ENCODE data around the gene EPS15.

EPS15 gene

DNA sequence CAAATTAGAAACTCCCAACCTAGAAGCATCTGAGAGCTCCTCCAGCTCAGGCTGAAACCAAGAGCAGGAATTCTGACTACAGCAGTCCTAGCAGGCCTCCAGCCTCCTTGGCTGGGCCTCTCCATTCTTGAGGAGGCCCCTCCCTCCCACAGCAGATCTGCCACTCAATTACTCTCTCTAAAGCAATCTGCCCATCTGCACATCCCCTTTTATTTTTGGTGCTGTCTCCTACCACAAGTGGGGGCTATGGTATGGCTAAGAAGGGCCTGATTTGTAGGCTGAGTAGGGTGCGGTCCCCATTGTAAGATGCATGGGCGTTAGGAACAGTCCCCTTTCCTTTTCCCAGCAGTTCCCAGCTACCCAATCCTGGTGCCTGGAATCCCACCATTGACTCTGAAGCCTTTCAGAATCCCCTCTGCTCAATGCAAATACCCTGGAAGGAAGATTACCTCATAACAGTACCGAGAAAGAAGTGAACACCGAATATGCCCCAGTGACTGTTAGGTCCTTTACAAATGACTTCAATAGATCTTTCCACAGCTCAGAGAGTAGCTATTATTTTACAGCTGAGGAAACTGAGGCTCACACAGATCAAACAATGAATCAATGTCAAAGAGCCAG lies 177.1 kb downstream of the EPS15 start:
- no peak overlapping the region for H3K4me3 ChIP-seq

GRCh38 chr1:51340380-51340779 lies 178.7 kb downstream of the EPS15 start:
- TF ChIP-seq Cebpa-rat (IDR thresholded peaks at IDR 0.05): no peak
- Histone ChIP-seq H4K20me1 (0 out of 22 replicates have a peak, but pooled peaks cover 0 to 1% (median 0%) of the 10 kb centered on the region in 11 experiments), H3K4me2 (no peak overlapping the region), H3K27me3 (peaks cover 0 to 18% (median 12%) of the 10 kb centered on the region in 11 experiments; a peak in 15 of 22 replicates), H3K4me1 (peaks cover 0 to 11% (median 0%) of the 10 kb centered on the region in 10 experiments; a peak in 2 of 20 replicates), H3K9ac (no peak overlapping the region), H3K27ac (no peak overlapping the region), H3K36me3 (no peaks in the 10 kb centered on the region), H3K4me3 (no peak overlapping the region), H3K9me3 (replicated peaks in 1 of 11) (no peaks in the 10 kb centered on the region)

More for the DNA sequence above, 177.1 kb downstream of the EPS15 start:
- no peak overlapping the region for H3K27ac ChIP-seq
- TF ChIP-seq Cebpa-rat (IDR thresholded peaks at IDR 0.05): no peak
- H3K27me3 ChIP-seq: peaks cover 4 to 26% (median 18%) of the 10 kb centered on the region in 11 experiments; a peak in 15 of 22 replicates
- peaks cover 0 to 15% (median 0%) of the 10 kb centered on the region in 11 experiments; a peak in 2 of 22 replicates for H4K20me1 ChIP-seq
- H3K9ac ChIP-seq: no peak overlapping the region
- no peaks in the 10 kb centered on the region for H3K9me3 ChIP-seq (replicated peaks in 1 of 11)
- peaks cover 0 to 11% (median 0%) of the 10 kb centered on the region in 10 experiments; a peak in 2 of 20 replicates for H3K4me1 ChIP-seq
- no peaks in the 10 kb centered on the region for H3K36me3 ChIP-seq
- H3K4me2 ChIP-seq: no peak overlapping the region

DNA sequence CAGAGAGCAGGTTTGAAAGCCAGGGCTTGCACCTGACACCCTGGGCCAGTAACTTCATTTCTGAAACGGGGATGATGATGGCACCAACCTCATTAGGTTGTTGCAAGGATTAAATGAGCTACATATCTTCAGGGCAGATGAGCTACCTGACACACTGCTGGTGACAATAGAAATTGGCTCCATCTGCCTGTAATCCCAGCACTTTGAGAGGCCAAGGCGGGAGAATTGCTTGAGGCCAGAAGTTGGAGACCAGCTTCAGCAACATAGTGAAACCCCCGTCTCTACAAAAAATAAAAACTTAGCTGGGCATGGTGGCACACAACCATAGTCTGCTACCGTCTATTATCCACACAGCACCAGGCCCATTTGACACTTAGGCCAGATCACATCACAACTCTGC lies 182.4 kb downstream of the EPS15 start:
- no peak for TF ChIP-seq Cebpa-rat (IDR thresholded peaks at IDR 0.05)
- no peaks in the 10 kb centered on the region for H4K20me1 ChIP-seq
- H3K4me2 ChIP-seq: no peak overlapping the region
- no peak overlapping the region for H3K27ac ChIP-seq
- H3K9me3 ChIP-seq (replicated peaks in 1 of 11): no peaks in the 10 kb centered on the region
- H3K9ac ChIP-seq: no peak overlapping the region
- peaks cover 0 to 13% (median 2%) of the 10 kb centered on the region in 10 experiments; a peak in 14 of 20 replicates for H3K4me1 ChIP-seq
- H3K27me3 ChIP-seq: peaks cover 0 to 10% (median 6%) of the 10 kb centered on the region in 11 experiments; a peak in 18 of 22 replicates
- H3K4me3 ChIP-seq: no peak overlapping the region
- H3K36me3 ChIP-seq: no peaks in the 10 kb centered on the region

DNA sequence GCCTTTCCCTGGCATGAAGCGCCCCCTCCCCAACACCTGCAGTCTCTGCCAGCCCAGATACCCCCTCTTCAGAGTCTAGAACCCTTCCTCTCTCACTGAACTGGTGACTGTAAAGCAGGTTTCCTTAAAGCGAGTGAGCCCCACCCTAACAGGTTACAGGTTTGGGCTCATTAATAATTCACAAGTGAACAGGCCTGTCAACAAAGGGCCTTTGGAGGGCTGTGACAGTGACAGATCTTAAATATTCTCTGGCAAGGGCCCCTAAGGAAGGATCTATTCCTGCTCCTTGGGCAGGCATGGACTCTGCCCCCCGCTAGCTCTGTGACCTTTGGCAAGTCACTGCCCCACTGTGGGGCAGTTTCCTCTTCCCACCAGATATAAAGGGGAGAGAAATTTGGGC lies 183.1 kb downstream of the EPS15 start:
- Histone ChIP-seq H4K20me1 (no peaks in the 10 kb centered on the region), H3K9me3 (replicated peaks in 1 of 11) (no peaks in the 10 kb centered on the region), H3K4me3 (no peak overlapping the region), H3K36me3 (no peaks in the 10 kb centered on the region), H3K4me1 (peaks cover 5 to 13% (median 9%) of the 10 kb centered on the region in 10 experiments; a peak in 17 of 20 replicates), H3K27me3 (peaks cover 2 to 17% (median 13%) of the 10 kb centered on the region in 11 experiments), H3K4me2 (no peak overlapping the region), H3K9ac (no peak overlapping the region), H3K27ac (no peak overlapping the region)
- no peak for TF ChIP-seq Cebpa-rat (IDR thresholded peaks at IDR 0.05)

GRCh38 chr1:51331206-51332100 lies 187.6 kb downstream of the EPS15 start:
- Histone ChIP-seq H3K9ac (no peak overlapping the region), H3K27me3 (peaks cover 25 to 49% (median 44%) of the 10 kb centered on the region in 11 experiments), H3K36me3 (no peaks in the 10 kb centered on the region), H4K20me1 (no peaks in the 10 kb centered on the region), H3K9me3 (replicated peaks in 1 of 11) (no peaks in the 10 kb centered on the region), H3K4me2 (peak overlapping the region; percentile 63 to 94 (median 73); a peak in 21 of 22 replicates), H3K27ac (no peak overlapping the region), H3K4me1 (peaks cover 12 to 20% (median 16%) of the 10 kb centered on the region in 10 experiments), H3K4me3 (peak overlapping the region in 3 of 10 experiments; percentile 46 to 64 (median 52); a peak in 3 of 20 replicates)
- no peak for TF ChIP-seq Cebpa-rat (IDR thresholded peaks at IDR 0.05)

DNA sequence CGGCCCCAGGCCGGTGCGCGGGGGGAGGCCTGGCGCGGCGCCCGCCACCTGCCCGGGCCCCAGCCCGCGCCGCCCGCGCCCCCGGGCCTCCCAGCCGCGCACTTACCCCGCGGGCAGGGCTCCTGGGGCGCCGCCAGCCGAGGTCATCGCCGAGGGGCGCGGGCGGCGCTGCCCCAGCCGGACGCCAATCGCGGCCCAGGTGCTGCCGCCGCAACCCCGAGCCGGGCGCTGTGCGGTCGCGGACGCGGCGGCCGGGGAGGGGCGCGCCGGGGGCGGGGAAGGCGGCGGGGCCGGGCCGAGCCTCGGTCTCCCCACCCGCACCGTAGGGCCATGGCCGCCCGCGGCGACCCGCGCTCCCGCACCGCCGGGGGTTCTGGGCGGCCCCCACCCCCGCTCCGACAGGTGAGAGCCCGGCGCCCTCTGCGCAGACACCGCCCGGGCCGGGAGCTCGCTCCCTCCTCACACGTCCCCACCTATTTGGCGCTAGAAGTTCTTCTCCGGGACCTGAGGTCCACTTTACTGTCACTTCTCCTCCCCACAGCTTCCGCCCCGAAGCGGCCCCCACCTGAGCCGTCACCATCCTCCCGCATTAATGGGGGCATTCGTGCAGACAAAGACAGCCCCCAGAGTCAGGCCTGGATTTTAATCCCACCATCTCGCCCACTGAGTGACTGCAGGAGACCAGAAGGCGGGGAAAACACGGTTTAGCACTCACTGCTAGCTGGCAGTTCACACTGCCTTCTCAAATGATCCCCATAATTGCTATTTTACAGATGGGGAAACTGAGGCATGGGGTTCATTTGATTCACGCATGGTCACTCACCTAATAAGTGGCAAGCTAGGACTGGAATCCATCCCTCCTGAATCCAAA lies 188.5 kb downstream of the EPS15 start, which contains the start of gene TTC39A:
Gene TTC39A, minus strand, starts transcription at position 232 of the 871 bp plus-strand sequence. Its CDS starts 85 bp downstream, at position 147.
- H3K27me3 ChIP-seq: peaks cover 25 to 49% (median 44%) of the 10 kb centered on the region in 11 experiments
- H3K4me3 ChIP-seq: peak within 1 kb of the TSS; percentile 36 to 64 (median 48); a peak in 18 of 20 replicates
- H4K20me1 ChIP-seq: no peaks in the 10 kb centered on the region
- no peak within 1 kb of the TSS; a peak in 1 of 22 replicates for H3K27ac ChIP-seq
- peak within 1 kb of the TSS; percentile 63 to 94 (median 73) for H3K4me2 ChIP-seq
- H3K36me3 ChIP-seq: no peaks in the 10 kb centered on the region
- H3K9me3 ChIP-seq (replicated peaks in 1 of 11): no peaks in the 10 kb centered on the region
- peaks cover 12 to 20% (median 16%) of the 10 kb centered on the region in 10 experiments for H3K4me1 ChIP-seq
- H3K9ac ChIP-seq: peak within 1 kb of the TSS in 4 of 11 experiments; percentile 4 to 51 (median 25); a peak in 5 of 22 replicates
- no peak for TF ChIP-seq Cebpa-rat (IDR thresholded peaks at IDR 0.05)

DNA sequence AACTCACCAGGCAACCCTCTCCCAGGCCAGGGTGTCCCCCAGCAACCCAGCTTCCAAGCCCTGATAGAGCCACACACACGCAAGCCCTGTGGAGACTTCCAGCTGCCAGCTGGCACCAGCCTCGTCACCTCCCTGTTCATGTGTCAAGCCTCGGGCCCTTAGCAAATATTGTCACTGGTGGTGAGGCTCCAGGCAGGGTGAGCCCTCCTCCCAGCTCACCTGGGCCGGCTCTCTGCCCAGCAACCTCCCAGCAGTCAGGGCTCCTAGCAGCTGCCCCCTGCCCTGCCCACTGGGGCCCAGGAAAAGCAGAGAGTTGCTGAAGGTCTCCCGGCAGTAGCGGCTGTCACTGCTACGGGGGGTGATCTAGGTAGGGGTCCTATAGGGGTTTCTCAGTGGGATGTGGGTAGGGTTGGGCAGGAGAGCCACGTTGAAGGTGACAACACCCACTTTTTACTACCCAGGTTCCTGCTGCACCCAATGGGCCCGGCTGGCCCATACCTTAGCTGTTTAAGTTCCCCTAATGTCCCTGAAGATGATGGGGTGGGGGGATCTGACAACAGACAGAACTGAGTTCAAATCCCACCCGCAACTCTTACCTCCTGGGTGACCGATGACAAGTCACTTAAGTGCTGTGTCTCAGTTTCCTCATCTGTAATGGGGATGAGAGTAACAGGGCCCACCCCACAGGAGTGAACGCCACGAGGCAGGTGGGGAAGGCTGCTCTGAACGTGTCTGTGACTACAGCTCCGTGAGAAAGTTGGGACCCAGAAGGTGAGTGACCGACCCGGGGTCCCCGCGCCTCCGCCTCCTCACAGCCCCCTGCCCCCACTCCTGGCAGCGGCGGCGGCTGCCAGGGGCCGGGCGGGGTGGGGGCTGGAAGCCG lies 189.4 kb downstream of the EPS15 start:
- Histone ChIP-seq H4K20me1 (no peaks in the 10 kb centered on the region), H3K36me3 (no peaks in the 10 kb centered on the region), H3K4me2 (peak overlapping the region; percentile 63 to 94 (median 73); a peak in 16 of 22 replicates), H3K4me3 (peak overlapping the region in 9 of 10 experiments; percentile 36 to 64 (median 50); a peak in 13 of 20 replicates), H3K9ac (peak overlapping the region in 2 of 11 experiments; percentile 11 to 39; a peak in 1 of 22 replicates), H3K27ac (no peak overlapping the region), H3K9me3 (replicated peaks in 1 of 11) (no peaks in the 10 kb centered on the region), H3K4me1 (peaks cover 12 to 20% (median 16%) of the 10 kb centered on the region in 10 experiments), H3K27me3 (peaks cover 25 to 49% (median 44%) of the 10 kb centered on the region in 11 experiments)
- no peak for TF ChIP-seq Cebpa-rat (IDR thresholded peaks at IDR 0.05)

Data from BLaER1 treated with 17β-estradiol and CSF1 and Interleukin-3, amounts not matched to agents 10 nM and 100 nM (cell line).